HL-60 (cell line): ENCODE data around the gene YIF1A.
A peak's percentile ranks its signal among the peaks of the same experiment; 100 is the strongest.

Experiments used
- GABPA ChIP-seq: IDR thresholded peaks from 2 replicates; pipeline ENCODE4 v1.6.1; 2012; ENCODE audit warnings: low read depth
- POLR2AphosphoS5 ChIP-seq: IDR thresholded peaks from 2 replicates; pipeline ENCODE4 v1.6.1; 2012; ENCODE audit warnings: low read depth
- REST ChIP-seq: IDR thresholded peaks from 2 replicates; pipeline ENCODE4 v1.6.1; 2012; ENCODE audit warnings: low read depth; ENCODE audit not compliant: insufficient replicate concordance
- SPI1 ChIP-seq: IDR thresholded peaks from 2 replicates; pipeline ENCODE4 v1.6.1; 2012; ENCODE audit warnings: low read depth, mild to moderate bottlenecking, borderline replicate concordance
- TF ChIP-seq, protein P1 (sequence below): IDR thresholded peaks from one replicate; pipeline ENCODE4 v1.5.1; 2011; ENCODE audit warnings: low read length, control low read depth, inconsistent platforms; ENCODE audit not compliant: insufficient read depth

- TF ChIP-seq SPI1 (peak; percentile 69), REST (peak; percentile 69), GABPA (no peak), POLR2AphosphoS5 (no peak)
- TF ChIP-seq, protein P1, sequence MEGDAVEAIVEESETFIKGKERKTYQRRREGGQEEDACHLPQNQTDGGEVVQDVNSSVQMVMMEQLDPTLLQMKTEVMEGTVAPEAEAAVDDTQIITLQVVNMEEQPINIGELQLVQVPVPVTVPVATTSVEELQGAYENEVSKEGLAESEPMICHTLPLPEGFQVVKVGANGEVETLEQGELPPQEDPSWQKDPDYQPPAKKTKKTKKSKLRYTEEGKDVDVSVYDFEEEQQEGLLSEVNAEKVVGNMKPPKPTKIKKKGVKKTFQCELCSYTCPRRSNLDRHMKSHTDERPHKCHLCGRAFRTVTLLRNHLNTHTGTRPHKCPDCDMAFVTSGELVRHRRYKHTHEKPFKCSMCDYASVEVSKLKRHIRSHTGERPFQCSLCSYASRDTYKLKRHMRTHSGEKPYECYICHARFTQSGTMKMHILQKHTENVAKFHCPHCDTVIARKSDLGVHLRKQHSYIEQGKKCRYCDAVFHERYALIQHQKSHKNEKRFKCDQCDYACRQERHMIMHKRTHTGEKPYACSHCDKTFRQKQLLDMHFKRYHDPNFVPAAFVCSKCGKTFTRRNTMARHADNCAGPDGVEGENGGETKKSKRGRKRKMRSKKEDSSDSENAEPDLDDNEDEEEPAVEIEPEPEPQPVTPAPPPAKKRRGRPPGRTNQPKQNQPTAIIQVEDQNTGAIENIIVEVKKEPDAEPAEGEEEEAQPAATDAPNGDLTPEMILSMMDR, result no peak
Measured at GRCh38 chr11:66239998-66240780, 48.8 kb downstream of the YIF1A start.
